Chondrocyte (in vitro differentiated cells): ENCODE results near the gene DDR2. TPM values are rescaled to one million over a fixed set of nuclear protein-coding genes. Genes with fewer than 3 reads are reported as not detected.
A peak's percentile ranks its signal among the peaks of the same experiment; 100 is the strongest.

Experiments used
- DNase-seq: peaks from one replicate; pipeline ENCODE4 v3.0.0; 2021; ENCODE audit warnings: mixed read lengths, low spot score
- H3K27ac Mint-ChIP-seq: one replicate; pipeline ENCODE4 v1.8.0; 2021; ENCODE audit warnings: mild to moderate bottlenecking, moderate library complexity, mixed read lengths; ENCODE audit not compliant: unreplicated experiment
- H3K27me3 Mint-ChIP-seq: 2 replicates; pipeline ENCODE4 v1.8.0; 2021; ENCODE audit warnings: low read depth, mixed read lengths
- H3K36me3 Mint-ChIP-seq: 2 replicates; pipeline ENCODE4 v1.8.0; 2021; ENCODE audit warnings: low read depth, mixed read lengths
- H3K4me1 Mint-ChIP-seq: 2 replicates; pipeline ENCODE4 v1.8.0; 2021; ENCODE audit warnings: low read depth, mild to moderate bottlenecking, mixed read lengths
- H3K4me3 Mint-ChIP-seq: one replicate; pipeline ENCODE4 v1.8.0; 2021; ENCODE audit warnings: mild to moderate bottlenecking, moderate library complexity, mixed read lengths; ENCODE audit not compliant: unreplicated experiment
- H3K9me3 Mint-ChIP-seq: 2 replicates; pipeline ENCODE4 v1.8.0; 2021; ENCODE audit warnings: low read depth, mixed read lengths
- CTCF ChIP-seq: fragments of 200-600 bp; sonication (generic); IDR thresholded peaks from 2 replicates; pipeline ENCODE4 v1.5.0; 2021; ENCODE audit warnings: antibody characterized with exemption, mild to moderate bottlenecking, moderate library complexity
- total RNA-seq: library from RNA; stranded (reverse); gene quantifications from 3 replicates; pipeline ENCODE4 v1.2.1, GENCODE V29; 2021

The DDR2 gene
- total RNA-seq, 1 donor from 2014 or later, result 182 TPM

GRCh38 chr1:162676750-162677149, 44.5 kb downstream of the DDR2 start:
- no peak for DNase-seq
- Mint-ChIP-seq H3K27ac (no peak overlapping the region), H3K36me3 (peaks cover 15% of the 10 kb centered on the region), H3K27me3 (no peaks in the 10 kb centered on the region), H3K4me1 (peaks cover 90% of the 10 kb centered on the region), H3K9me3 (peaks cover 12% of the 10 kb centered on the region), H3K4me3 (no peak overlapping the region)
- no peak for TF ChIP-seq CTCF

GRCh38 chr1:162677607-162678371, 45.5 kb downstream of the DDR2 start:
- no peaks in the 10 kb centered on the region for H3K27me3 Mint-ChIP-seq
- peaks cover 89% of the 10 kb centered on the region for H3K4me1 Mint-ChIP-seq
- no peak overlapping the region for H3K4me3 Mint-ChIP-seq
- H3K27ac Mint-ChIP-seq, result peak overlapping the region; percentile 81
- TF ChIP-seq CTCF, result peak; percentile 51
- DNase-seq, result no peak
- peaks cover 12% of the 10 kb centered on the region for H3K9me3 Mint-ChIP-seq
- H3K36me3 Mint-ChIP-seq, result peaks cover 15% of the 10 kb centered on the region

- Mint-ChIP-seq H3K4me3 (no peak overlapping the region), H3K27ac (peak overlapping the region; percentile 81), H3K4me1 (peaks cover 88% of the 10 kb centered on the region), H3K27me3 (no peaks in the 10 kb centered on the region), H3K36me3 (peaks cover 15% of the 10 kb centered on the region), H3K9me3 (peaks cover 12% of the 10 kb centered on the region)
- no peak for TF ChIP-seq CTCF
- DNase-seq, result no peak
Observed at GRCh38 chr1:162678439-162678838, 46.2 kb downstream of the DDR2 start.

- Mint-ChIP-seq H3K27me3 (no peaks in the 10 kb centered on the region), H3K4me3 (no peak overlapping the region), H3K9me3 (peaks cover 12% of the 10 kb centered on the region), H3K27ac (no peak overlapping the region), H3K36me3 (peaks cover 15% of the 10 kb centered on the region), H3K4me1 (peaks cover 81% of the 10 kb centered on the region)
- TF ChIP-seq CTCF, result no peak
- DNase-seq, result no peak
Observed at GRCh38 chr1:162679298-162679697, 47.0 kb downstream of the DDR2 start.

GRCh38 chr1:162680419-162681121, 48.3 kb downstream of the DDR2 start:
- peaks cover 13% of the 10 kb centered on the region for H3K36me3 Mint-ChIP-seq
- H3K9me3 Mint-ChIP-seq, result peaks cover 12% of the 10 kb centered on the region
- H3K27me3 Mint-ChIP-seq, result no peaks in the 10 kb centered on the region
- DNase-seq, result no peak
- peak overlapping the region; percentile 82 for H3K27ac Mint-ChIP-seq
- no peak for TF ChIP-seq CTCF
- no peak overlapping the region for H3K4me3 Mint-ChIP-seq
- H3K4me1 Mint-ChIP-seq, result peaks cover 73% of the 10 kb centered on the region
